ENCODE results near the gene THOC6.
A peak's percentile ranks its signal among the peaks of the same experiment; 100 is the strongest.

The THOC6 gene

DNA sequence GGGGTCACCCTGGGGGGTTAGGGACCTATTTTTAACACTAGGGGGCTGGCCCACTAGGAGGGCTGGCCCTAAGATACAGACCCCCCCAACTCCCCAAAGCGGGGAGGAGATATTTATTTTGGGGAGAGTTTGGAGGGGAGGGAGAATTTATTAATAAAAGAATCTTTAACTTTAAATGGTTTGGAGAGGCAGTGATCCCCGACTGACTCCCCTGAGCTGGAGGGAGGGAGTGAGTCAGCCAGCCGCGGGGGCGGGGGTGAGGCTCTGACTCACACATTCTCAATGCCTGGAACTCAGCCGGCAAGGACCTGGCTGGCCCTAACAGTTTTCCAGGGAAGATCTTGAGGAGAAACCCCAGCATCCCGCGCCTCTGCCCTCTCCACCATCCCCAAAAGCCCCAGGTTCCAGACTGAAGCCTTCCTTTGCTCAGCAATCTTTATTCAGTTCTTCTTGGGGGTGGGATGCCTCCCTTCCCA, 1.6 kb upstream of the THOC6 start:
- Histone ChIP-seq H3K27me3 (replicated peaks; ENCODE audit: insufficient read depth, low read length) (peaks cover 23% of the 10 kb centered on the region), H3K79me2 (ENCODE audit: low read length) (no peaks in the 10 kb centered on the region), H3K9me2 (replicated peaks; ENCODE audit: insufficient read depth, low read length) (no peaks in the 10 kb centered on the region), H2AFZ (ENCODE audit: low read length) (no peak overlapping the region), H3K9ac (ENCODE audit: low read length) (no peak overlapping the region), H3K4me3 (ENCODE audit: low read length) (no peak overlapping the region), H3K4me2 (ENCODE audit: low read depth, low read length) (no peak overlapping the region), H3K27ac (ENCODE audit: low read length) (no peak overlapping the region), H3K36me3 (replicated peaks; ENCODE audit: insufficient read depth, low read length) (no peaks in the 10 kb centered on the region), H3K9me3 (replicated peaks; ENCODE audit: insufficient read depth, low read length) (no peaks in the 10 kb centered on the region), H4K20me1 (ENCODE audit: insufficient read depth, low read length) (no peaks in the 10 kb centered on the region), H3F3A (ENCODE audit: insufficient read depth, low read length) (0 out of 2 replicates have a peak, but pooled peaks cover 7% of the 10 kb centered on the region), H3K4me1 (ENCODE audit: low read length) (0 out of 2 replicates have a peak, but pooled peaks cover 4% of the 10 kb centered on the region)
- TF ChIP-seq CTCF (IDR thresholded peaks at IDR 0.05; ENCODE audit: low read length) (no peak), EZH2 (optimal IDR thresholded peaks at IDR 0.05; ENCODE audit: low read depth, low read length) (no peak), EZH2phosphoT487 (IDR thresholded peaks at IDR 0.05; ENCODE audit: low read length) (no peak)
- no peak for DNase-seq

- Histone ChIP-seq H3K9ac (ENCODE audit: low read length) (peak overlapping the region; percentile 82; the same call in 1 of the 2 replicates), H3K79me2 (ENCODE audit: low read length) (no peaks in the 10 kb centered on the region), H2AFZ (ENCODE audit: low read length) (no peak overlapping the region), H3K27me3 (replicated peaks; ENCODE audit: insufficient read depth, low read length) (peaks cover 20% of the 10 kb centered on the region), H3F3A (ENCODE audit: insufficient read depth, low read length) (0 out of 2 replicates have a peak, but pooled peaks cover 12% of the 10 kb centered on the region), H3K4me1 (ENCODE audit: low read length) (peaks cover 6% of the 10 kb centered on the region), H3K9me2 (replicated peaks; ENCODE audit: insufficient read depth, low read length) (no peaks in the 10 kb centered on the region), H3K4me3 (ENCODE audit: low read length) (peak overlapping the region; percentile 78), H3K9me3 (replicated peaks; ENCODE audit: insufficient read depth, low read length) (no peaks in the 10 kb centered on the region), H3K36me3 (replicated peaks; ENCODE audit: insufficient read depth, low read length) (no peaks in the 10 kb centered on the region), H3K27ac (ENCODE audit: low read length) (no peak overlapping the region), H3K4me2 (ENCODE audit: low read depth, low read length) (peak overlapping the region; percentile 74; the same call in 1 of the 2 replicates), H4K20me1 (ENCODE audit: insufficient read depth, low read length) (no peaks in the 10 kb centered on the region)
- peak; percentile 2 for DNase-seq
- TF ChIP-seq EZH2 (optimal IDR thresholded peaks at IDR 0.05; ENCODE audit: low read depth, low read length) (no peak), EZH2phosphoT487 (IDR thresholded peaks at IDR 0.05; ENCODE audit: low read length) (no peak), CTCF (IDR thresholded peaks at IDR 0.05; ENCODE audit: low read length) (no peak)
These were observed 986 bp upstream of the THOC6 start for GRCh38 chr16:3022684-3023414.

GRCh38 chr16:3023415-3023668, 493 bp upstream of the THOC6 start:
- Histone ChIP-seq H3K79me2 (ENCODE audit: low read length) (no peaks in the 10 kb centered on the region), H3K9me3 (replicated peaks; ENCODE audit: insufficient read depth, low read length) (no peaks in the 10 kb centered on the region), H3K27ac (ENCODE audit: low read length) (no peak overlapping the region), H2AFZ (ENCODE audit: low read length) (peak overlapping the region; percentile 86), H4K20me1 (ENCODE audit: insufficient read depth, low read length) (no peaks in the 10 kb centered on the region), H3K9ac (ENCODE audit: low read length) (peak overlapping the region; percentile 82; the same call in 1 of the 2 replicates), H3F3A (ENCODE audit: insufficient read depth, low read length) (0 out of 2 replicates have a peak, but pooled peaks cover 14% of the 10 kb centered on the region), H3K27me3 (replicated peaks; ENCODE audit: insufficient read depth, low read length) (peaks cover 15% of the 10 kb centered on the region), H3K9me2 (replicated peaks; ENCODE audit: insufficient read depth, low read length) (no peaks in the 10 kb centered on the region), H3K36me3 (replicated peaks; ENCODE audit: insufficient read depth, low read length) (no peaks in the 10 kb centered on the region), H3K4me3 (ENCODE audit: low read length) (peak overlapping the region; percentile 78), H3K4me1 (ENCODE audit: low read length) (peaks cover 8% of the 10 kb centered on the region), H3K4me2 (ENCODE audit: low read depth, low read length) (peak overlapping the region; percentile 74)
- TF ChIP-seq CTCF (IDR thresholded peaks at IDR 0.05; ENCODE audit: low read length) (no peak), EZH2 (optimal IDR thresholded peaks at IDR 0.05; ENCODE audit: low read depth, low read length) (no peak), EZH2phosphoT487 (IDR thresholded peaks at IDR 0.05; ENCODE audit: low read length) (no peak)
- DNase-seq, result peak; percentile 12
